Stimulated activated CD4-positive, alpha-beta T cell treated with anti-CD3 and anti-CD28 coated beads, Interleukin-1b, Interleukin-23, amount 100 ng/mL, for 4 hours (primary cell): ENCODE results near the gene GRID1.
A peak's percentile ranks its signal among the peaks of the same experiment; 100 is the strongest.
"Not testable (repeated sequence)": the region's sequence is repeated elsewhere in the genome, so short reads cannot be mapped to it uniquely, and the experiment has no call there.

Experiments used
- DNase-seq, 2 donors: peaks; one replicate each; pipeline ENCODE4 v3.0.0-alpha.2; 2020; ENCODE audit warnings: low read depth in 2 of 2

The GRID1 gene

GRCh38 chr10:85997544-85997943 lies 369.1 kb downstream of the GRID1 start:
- DNase-seq, result no peak

- DNase-seq, result peak in 1 of 2 donors; percentile 6
Observed at GRCh38 chr10:85995791-85996190, 370.8 kb downstream of the GRID1 start.

DNA sequence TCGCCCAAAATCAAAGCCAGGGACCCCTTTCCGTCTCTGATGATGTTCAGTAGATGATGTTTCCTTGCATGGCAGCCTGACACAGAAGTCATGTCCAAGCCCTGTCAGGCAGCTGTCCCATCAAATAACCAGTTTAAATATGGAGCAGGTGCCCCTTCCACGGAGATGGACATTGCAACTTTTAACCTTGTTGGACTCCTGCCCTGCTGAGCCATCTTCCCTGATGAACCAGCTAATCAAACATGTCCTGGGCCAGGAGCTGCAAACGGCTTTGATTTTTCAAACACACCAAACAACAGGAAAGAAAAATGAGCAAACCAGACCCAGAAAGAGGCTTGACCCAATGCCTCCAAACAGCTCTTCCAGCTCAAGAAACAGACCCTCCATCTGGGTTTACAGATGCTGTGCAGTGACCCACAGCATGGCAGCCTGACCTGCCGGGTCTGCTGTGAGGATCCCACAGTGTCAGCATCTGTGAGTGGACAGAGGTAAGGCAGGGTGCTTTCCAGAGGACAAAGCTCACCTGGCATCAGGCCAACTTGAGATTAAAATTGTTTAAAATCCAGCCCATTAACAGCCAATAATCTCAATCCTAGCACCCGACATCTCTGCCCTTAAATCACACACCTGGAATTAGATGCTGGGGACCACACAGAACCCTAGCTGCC lies 372.6 kb downstream of the GRID1 start:
- no peak for DNase-seq

- no peak for DNase-seq
Observed at GRCh38 chr10:85993140-85993539, 373.5 kb downstream of the GRID1 start.

DNA sequence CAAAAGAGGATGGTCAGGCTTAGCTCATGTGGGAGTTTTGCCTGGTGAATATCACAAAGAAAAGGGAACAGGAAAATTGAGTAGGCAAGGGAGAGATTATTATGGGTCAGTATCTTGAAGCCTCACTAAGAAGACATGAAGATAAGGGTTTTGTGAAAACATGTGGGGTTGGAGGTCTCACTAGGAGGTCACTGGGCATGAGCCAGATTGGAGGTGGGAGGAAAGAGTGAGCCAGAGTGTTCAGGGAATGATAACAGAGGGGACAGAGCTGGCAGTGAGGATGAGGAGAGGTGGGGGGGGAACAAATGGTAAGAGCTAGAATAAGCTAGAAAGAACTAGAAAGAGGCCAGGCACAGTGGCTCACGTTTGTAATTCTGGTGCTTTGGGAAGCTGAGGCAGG lies 374.3 kb downstream of the GRID1 start:
- DNase-seq, result no peak

- DNase-seq, result no peak
Observed at GRCh38 chr10:85986777-85987176, 379.8 kb downstream of the GRID1 start.

- no peak for DNase-seq
Observed at GRCh38 chr10:85983051-85983450, 383.5 kb downstream of the GRID1 start.

DNA sequence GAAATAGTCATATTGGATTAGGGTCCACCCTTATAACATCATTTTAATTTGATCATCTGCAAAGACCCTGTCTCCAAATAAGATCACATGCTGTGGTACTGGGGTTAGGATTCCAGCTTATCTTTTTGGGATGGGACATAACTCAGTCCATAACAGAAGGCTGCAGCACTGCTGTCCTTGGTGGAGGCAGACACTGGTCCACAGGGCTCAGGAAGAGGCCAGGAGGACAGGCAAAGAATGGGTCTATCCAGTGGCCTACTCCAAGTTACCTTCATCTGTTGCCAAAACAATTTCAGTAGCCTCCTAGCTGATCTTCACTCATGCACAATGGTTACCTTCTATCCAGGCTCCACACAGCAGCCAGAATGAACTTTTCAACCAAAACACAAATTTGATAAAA lies 387.0 kb downstream of the GRID1 start:
- no peak for DNase-seq

DNA sequence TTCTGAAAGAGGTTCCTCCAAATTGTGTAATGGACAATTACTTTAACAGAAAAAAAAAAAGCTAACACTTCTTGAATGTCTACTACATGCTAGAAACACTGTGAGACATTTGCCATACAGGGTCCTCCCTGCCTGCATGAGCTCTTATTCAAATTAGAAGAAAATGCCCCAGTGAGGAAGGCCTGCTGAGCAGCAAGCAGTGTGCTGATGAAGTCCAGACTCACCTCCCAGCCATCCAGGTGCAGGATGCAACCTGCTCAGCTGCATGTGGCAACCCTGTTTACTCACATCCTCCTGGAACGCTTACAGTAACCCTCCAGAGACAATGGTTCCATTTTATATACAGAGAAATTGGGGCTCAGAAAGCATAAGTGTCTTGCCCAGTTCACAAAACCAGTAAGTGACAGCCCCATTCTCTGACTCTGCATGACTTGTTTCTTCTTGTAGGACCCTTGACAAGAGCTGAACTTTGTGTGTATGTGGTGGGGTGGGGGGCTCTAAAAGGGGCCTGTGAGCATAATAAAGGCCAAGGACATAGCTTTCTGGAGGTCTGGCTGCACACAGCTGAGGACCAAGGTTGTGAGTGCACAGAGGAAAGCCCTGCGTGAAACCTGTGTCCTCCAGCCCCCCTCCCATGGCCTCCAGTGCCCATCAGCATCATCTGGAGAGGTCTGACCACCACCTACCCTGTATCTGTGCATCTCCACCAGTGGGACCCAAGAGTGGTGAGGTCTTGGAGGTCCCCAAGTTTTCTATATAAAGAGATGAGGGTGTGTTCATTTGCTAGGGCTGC lies 387.8 kb downstream of the GRID1 start:
- DNase-seq, result no peak

DNA sequence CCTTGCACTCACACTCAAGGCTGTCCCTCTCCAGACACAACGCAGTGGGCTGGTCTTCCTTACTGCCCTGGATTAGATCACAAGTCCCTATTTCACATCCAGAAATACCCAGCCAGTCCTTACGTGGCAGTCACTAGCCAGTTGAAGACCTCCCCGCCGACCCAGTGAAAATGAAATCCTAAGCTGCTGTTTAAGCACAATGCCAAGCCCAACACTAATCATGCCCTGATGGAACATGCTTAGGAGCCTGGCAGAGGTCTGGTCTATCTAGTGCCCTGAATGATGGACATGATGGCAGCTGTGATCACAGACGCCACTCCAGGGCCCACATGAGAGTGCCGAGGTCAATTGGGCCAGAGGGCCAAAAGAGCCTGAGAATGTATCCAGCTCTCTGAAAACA lies 389.0 kb downstream of the GRID1 start:
- no peak for DNase-seq

- DNase-seq, result no peak
Observed at GRCh38 chr10:85976267-85976793, 390.3 kb downstream of the GRID1 start.

- no peak for DNase-seq
Observed at GRCh38 chr10:85971494-85971893, 395.1 kb downstream of the GRID1 start.

- DNase-seq, result no peak
Observed at GRCh38 chr10:85967594-85967993, 399.0 kb downstream of the GRID1 start.

DNA sequence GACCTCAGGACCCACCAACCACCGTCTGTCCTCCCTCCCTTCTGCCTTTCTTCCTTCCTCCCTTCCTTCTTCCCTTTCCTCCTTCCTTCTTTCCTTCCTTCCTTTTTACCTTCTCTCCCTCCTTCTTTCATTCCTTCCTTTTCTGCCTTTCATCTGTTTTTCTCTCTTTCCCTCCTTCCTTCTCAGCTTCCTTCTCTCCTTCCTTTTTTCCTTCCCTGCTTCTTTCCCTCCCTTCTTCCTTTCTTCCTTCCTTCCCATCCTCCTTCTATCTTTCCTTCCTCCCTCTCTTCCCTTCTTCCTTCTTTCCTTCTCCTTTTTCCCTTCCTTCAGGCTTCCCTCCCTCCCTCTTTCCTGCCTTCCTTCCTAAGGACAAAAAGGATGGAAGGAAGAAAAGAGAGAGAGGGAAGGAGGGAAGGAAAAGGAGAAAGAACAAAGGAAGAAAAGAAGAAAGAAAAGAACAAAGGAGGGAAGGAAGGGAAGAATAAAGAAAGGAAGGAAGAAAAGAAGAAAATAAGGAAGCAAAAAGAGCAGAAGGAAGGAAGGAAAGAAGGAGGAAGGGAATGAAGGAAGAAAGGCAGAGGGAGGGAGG lies 405.0 kb downstream of the GRID1 start:
- no peak for DNase-seq

GRCh38 chr10:85961073-85961472 lies 405.5 kb downstream of the GRID1 start:
- DNase-seq, result no peak

DNA sequence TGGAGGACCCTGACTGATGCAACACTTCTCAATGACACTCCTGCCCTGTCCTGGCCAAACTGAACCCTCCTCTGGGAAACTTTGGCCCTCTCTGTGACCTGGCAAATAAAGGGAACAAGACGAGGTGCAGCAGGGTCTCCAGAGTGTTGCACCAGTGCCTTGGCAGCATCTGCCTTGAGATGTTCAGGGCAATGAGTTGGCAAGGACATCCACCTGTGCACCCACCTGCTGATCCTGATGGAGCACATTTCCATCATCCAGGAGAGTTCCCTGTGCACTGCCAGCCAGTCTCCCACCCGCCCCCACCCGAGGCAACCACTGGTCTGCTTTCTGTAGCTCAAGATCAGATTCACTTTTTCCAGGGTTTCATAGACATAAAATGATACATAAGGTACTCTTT lies 407.4 kb downstream of the GRID1 start:
- DNase-seq, result no peak

DNA sequence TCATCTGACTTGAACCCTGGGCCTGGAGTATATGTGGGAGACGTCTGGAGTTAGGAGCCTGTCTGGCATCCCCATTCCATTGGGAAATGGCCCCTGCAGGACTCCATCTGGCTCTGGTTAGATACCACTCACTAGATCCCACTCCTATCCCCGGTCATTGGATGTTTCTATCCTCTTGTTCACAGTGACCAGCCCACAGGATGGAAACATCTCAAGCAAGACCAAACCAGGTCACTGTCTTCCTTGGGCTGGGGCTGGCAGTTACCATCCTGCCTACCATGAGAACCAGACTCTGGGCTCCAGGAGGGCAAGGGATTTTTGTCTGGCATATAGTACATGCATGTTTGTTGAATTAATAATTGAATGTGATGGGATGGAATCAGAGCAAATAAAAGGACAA lies 415.7 kb downstream of the GRID1 start:
- no peak for DNase-seq

DNA sequence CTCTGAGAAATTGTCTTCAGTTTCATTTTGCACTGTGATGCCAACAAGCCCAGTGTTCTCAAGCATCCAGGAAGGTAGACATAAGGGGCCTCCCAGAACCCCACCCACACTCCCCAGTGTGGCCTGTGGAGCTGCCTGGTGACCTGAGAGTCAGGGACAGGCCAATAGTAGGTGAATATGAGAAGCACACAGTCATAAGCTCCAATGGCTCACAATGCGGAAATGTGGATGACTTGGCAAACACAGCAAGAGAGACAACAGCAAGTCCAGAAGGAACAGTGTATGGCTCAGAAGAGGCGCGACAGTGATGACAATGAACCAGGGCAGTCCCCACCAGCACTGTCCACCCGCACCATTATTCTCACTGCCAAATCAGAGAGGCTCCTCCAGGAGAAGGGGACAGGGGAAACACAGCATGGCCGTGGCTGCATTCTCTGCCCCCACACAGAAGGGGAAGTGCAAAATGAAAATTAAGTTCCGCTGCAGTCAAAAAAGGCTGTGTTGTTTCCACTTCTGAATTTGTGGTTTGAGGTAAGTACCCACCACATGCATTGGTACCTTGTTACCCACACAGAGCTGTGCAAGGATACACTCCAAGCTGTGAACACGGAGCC lies 419.8 kb downstream of the GRID1 start:
- DNase-seq, result no peak

- DNase-seq, result no peak
Observed at GRCh38 chr10:85936161-85936560, 430.4 kb downstream of the GRID1 start.

- no peak for DNase-seq
Observed at GRCh38 chr10:85934586-85934985, 432.0 kb downstream of the GRID1 start.

GRCh38 chr10:85929993-85930392 lies 436.6 kb downstream of the GRID1 start:
- not testable (repeated sequence) for DNase-seq

- no peak for DNase-seq
Observed at GRCh38 chr10:85927952-85928665, 438.5 kb downstream of the GRID1 start.
